ENCODE data around the gene KCTD16.

The KCTD16 gene

DNA sequence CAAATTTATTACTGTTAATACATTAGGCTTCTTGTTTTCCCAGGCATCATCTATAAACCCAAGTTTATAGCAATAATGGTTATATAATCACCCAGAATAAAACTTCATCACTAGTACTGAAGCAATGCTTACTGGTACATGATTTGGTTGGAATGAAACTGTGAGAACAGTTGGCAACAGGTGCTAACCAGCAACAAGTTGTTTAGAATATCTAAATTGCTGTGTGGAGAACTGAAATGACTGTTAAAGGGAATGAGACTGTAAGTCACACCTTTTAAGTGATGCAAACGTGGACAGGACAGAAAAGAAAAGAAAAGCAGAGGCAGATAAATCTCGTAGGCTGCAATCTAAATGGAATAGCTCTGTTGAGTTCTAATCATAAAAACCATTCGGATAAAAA, 2.7 kb upstream of the KCTD16 start:
- no peak for DNase-seq

DNA sequence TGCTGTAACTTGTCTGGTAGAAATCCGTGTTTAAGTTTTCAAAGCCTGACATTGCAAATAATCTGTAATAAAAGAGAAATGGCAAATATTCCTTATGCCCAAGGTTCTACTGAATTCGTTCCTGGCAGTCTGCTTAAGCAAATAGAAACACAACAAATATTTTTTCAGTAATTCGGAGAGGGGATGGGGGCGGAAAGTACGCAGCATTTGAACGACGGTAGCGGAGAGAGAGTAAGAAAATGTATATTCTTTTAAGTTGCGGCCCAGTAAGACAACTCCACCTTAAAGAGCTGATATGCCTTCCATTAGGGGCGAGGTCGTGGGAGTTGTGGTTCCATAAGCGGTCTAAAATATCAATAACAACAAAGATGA, 783 bp upstream of the KCTD16 start:
- no peak for DNase-seq

DNA sequence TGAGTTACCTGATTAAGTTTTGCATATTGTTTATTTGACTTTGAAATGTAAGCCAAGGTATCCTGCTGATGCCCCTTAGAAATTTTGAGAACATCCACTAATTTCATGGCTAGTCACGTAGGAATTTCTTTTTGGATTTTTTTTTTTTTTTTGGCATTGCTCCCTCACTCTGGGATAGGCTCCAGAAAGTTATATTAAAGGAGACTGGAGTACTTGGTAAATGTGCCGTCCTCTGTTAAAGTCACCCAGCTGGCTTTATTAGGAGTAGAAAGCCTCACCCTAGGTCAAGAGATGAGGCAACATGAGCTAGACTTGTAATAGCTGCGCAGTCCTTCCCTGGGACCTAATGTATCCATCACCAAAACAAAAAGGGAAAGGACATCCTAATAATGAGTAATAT, 3.1 kb downstream of the KCTD16 start:
- no peak for DNase-seq

DNA sequence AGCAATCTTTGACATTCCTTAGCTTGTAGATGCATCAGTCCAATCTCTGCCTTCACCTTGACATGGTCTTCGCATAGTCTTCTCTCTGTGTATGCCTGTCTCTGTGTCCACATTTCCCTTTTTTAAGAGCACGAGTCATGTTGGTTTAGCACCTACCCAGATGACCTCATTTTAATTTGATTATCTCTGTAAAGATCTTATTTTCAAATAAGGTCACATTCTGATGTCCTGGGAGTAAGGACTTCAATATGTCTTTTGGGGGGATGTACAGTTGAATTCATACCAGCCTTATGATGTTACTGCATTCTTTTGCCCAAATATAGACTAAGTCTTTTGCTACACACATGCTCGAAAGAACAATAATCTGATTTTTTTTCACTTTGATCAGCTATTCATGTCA, 6.9 kb downstream of the KCTD16 start:
- no peak for DNase-seq

DNA sequence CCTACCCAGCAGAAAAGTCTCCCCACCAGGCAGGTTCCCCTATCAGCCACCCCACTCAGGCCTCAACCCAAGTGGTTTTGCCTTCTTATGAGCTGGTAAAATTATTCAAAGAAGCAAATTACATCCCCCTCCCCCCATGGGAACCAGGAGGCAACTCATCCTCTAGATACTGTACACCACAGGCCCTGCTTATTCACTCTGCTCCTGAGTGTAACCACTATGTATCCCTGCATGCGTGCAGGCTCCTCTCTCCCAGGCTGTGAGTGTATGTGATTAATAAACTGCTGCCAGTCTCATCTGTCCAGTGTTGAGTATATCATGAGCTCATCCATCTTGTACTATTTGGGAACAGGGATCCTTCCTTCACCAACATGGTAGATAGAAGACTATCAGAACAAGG, 8.6 kb downstream of the KCTD16 start:
- no peak for DNase-seq

DNA sequence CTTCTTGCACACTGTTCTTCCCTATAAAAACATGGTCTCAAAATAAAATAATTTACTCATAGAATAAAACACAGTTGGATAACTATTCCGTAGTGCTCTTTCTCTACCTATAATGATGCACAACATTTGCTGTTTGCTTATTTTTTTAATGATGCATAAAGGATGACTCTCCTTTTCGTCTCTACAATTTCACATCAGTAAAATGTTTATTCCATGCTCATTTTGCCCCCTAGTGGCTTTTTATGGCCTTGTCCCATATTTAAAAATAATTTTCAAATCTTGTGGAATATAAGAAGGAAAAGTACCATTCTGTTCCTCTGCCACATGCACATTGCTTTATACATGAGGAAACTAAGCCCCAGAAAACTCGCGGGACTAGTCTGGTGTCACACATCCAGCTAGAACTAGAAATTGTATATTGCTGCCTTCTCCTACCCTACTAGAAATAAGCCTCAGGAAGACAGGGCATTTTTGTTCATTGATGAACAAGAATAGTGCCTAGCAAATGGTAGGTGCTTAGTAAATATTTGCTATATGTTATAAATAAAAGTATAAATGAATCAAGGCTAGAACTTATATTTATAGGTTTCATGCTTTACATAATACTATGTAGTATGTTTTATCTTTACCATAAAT, 12.7 kb downstream of the KCTD16 start:
- no peak for DNase-seq

DNA sequence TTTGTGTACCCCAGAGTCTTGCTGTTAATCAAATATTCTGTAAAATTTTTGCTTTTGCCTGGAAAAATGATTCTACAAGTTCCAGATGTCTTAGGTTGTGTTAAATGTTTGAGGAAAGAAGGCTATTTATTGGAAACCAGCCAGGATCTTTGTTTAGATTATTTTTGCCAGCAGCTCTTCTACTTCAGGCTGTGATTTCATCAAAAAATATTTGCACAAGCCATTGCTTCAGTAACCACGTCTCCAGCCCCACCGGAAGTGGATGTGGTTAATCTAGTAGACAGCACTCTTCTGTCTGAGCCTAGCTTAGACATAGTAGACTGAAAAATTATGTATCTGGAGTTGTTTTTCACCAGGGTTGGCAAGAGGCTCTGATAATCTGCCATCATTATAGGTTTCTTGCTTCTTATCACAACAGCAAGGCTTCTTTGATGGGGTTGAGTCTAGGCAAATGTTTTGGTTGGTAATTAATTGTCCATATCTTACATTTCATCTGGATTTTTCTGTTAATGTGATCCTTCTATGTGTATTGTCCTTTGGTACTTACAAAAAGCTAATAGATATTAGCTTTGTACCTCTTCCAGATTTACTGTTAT, 17.1 kb downstream of the KCTD16 start:
- DNase-seq, result no peak

DNA sequence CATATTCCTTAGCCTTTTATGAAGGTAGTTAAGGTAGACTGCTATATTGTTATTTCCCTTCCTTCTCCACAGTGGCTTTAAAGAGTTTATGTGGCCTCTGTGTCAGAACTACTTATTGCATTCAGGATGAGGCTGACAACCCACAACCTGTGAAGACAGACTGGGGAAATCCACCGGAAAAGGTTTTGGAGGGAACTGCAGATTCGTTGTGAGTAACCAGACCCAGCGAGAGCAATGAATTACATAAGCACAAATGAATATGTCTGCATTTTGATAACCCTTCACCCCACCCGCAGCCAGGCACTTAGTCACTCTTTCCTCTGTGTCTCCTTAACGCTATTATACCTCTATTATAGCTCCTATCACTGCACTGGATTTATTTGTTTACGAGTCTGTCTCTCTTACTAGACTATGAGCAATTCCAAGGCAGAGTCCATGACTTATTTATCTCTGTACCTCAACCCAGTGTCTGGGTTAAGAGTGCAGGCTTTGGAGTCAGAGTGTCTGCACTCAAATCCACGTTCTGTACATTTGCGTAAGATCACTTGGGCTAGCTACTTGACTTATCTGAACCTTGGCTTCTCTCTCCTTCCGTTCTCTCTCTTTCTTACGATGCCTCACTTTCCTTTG, 19.2 kb downstream of the KCTD16 start:
- no peak for DNase-seq

DNA sequence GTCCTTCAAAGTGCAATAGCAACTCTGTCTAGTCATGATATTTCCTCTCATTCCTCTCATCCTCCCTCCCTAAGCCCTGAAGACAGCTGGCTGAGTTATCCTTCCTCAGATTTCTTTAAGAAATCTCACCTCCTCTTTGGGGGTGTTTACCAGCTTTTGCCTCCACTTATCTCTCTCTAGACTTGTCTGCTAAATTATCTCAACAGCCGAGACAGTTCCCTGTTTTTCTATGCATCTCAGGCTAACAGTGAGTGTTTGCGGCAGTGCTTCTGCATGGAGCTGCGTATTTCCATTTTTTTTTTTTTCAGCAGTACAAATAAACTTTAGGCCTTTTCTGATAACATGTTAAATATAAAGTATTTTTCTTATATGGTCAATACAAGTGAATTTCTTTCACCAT, 20.9 kb downstream of the KCTD16 start:
- no peak for DNase-seq

DNA sequence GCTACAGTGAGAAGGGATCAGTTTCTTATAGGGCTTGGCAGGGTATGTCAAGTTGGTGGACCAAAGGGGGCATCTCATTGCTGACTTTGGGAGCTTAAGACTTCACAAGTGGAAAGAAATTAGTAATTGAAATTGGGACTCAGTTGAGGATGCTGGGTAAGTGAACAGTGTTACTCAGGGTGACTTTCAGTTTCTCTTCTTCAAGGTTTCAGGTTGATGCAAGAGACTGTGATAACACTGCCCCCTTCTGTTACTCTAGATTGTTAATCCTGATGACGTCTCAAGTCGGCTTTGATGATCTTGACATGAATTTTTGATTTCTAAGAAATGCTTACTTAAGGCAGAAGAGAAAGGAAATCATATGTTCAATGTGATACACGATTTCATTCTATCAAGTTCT, 21.3 kb downstream of the KCTD16 start:
- no peak for DNase-seq

DNA sequence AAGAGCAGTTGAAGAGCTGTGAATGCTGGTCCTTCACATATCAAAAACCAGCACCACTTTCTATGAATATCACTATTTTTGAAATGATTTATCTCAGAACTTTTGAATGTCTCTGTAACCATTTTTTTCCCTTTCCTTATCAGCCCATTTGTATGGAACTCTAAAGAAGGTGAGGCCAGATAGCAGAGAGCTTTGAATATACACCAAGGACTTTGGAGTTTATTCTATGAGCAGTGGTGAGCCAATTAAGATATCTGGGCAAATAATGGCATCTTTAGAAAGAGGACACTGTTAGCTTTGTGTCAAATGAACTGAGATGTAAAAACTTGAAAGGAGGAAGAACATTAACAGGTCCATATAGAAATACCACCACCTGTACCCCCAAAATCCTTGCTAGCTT, 22.0 kb downstream of the KCTD16 start:
- DNase-seq, result no peak

DNA sequence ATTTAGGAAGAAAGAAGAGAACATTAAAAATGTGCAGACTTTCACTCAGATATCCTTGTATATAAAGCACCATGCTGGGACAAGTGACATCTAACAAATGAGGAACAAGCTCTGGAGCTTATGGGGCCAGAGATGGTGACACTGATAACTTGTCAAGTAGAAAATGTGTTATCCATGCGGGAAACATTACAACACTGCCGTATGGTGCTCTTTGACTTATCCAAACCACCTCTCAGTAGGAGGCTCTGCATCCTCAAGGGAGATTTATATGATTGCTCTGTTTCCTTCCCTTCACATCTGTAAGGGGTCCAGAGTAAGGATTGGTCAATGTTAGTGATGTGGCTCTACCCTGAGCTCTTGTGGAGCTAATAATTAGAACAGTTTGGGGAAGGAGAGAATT, 23.5 kb downstream of the KCTD16 start:
- no peak for DNase-seq

DNA sequence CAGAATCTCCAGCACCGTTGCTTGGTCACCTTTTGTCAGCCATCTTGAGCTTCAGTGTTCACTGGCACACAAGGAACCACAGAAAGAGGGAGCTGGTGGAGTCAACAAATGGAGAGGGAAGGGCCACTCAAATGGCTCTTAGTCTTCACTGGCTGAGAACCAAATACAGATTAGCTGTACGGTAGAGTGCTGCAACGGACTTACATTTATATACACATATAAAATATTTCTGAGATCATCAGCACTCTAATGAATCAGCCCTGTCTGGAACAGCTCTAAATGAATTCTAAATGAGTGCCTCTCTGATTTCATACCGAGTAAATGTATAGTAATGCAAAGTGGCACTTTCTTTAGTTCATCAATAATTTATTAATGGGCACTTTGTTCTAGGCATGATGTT, 24.8 kb downstream of the KCTD16 start:
- no peak for DNase-seq

DNA sequence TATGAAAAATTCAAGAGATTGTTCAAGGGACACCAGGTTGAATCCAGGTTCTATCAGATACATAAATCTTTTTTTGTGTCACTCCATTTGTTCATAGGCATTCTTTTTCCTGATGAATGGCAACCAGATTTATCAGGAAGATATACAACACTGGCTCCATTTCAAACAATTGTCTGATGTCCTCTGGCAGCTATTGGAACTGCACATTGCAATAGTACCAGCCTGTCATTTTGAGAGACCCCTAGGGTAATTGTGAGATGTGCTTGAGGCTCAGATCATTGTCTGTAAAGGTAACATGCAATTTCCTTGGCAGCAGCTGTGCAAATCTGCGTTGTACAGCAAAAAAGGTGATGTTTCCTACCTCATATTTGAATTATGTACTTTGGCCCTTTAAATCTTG, 25.9 kb downstream of the KCTD16 start:
- DNase-seq, result no peak

DNA sequence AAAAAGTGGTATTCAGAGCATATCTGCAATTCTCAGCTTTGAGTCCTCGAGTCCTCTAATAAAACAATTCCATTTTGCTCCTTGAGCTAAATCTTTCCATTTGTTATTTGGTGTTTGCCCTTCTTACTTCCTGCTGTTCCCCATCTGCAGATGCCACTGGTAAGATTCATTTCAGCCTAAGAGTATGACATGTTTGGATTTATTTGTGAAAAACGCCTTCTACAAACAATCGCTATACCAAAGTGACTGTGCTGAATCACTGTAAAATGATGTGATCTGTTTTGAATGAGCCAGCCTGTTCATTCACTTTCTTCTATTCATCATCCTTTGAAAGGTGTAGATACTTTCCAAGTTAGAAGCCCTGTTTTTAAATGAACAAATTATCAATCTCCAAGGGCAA, 27.7 kb downstream of the KCTD16 start:
- no peak for DNase-seq

DNA sequence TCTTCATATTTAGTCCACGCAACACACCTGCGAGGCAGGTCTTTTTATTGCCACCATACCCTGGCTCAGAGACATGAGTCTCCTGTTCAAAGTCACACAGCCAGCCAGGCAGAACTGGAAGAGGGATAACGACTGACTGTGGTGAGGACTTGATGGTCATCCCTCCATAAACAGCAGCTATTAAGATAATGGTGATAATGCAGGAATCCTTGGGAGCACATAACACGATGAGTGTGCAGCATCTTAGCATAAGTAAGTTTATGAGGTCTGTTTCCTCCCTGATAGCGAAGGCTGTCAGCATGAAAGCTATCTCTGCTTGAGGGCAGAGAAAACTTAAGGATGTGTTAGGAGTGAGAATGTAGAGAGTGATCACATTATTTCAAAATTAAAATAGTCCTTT, 30.9 kb downstream of the KCTD16 start:
- no peak for DNase-seq

DNA sequence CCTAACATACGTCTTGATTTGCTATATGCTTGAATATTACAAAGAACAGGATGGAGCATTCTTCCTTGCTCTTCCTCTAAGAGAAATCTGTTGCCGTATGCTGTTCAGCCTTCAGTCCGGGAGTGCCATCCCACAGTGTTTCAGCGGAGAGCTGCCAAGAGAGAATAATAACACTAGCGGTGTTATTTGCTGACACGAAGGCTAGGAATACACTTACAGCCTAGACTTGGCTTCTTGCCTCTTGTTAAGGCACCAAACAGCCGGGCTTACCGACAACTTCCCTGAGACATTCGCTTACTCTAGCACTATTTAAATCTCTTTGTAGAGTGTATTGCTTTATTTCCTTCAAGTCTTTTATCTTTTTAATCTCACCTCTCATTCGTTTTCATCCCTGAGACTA, 31.4 kb downstream of the KCTD16 start:
- no peak for DNase-seq

DNA sequence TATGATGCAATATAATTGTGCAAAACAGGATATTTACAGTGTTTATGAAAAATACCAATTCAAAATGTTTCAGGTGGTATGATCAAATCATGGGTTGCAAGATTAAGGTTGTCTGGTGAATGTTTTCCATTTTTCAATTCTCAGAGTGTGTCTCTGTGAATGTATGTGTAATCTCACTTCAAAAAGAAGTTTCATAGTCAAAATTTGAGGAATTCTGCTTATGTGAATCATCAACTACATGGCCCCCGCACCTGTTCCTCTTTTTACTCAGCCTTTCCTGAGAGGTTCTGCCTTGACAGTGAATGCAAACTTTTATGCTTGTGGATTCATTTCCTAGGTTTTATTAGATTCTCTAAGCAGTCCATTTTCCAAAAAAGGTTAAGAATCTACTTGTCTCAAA, 32.1 kb downstream of the KCTD16 start:
- no peak for DNase-seq

DNA sequence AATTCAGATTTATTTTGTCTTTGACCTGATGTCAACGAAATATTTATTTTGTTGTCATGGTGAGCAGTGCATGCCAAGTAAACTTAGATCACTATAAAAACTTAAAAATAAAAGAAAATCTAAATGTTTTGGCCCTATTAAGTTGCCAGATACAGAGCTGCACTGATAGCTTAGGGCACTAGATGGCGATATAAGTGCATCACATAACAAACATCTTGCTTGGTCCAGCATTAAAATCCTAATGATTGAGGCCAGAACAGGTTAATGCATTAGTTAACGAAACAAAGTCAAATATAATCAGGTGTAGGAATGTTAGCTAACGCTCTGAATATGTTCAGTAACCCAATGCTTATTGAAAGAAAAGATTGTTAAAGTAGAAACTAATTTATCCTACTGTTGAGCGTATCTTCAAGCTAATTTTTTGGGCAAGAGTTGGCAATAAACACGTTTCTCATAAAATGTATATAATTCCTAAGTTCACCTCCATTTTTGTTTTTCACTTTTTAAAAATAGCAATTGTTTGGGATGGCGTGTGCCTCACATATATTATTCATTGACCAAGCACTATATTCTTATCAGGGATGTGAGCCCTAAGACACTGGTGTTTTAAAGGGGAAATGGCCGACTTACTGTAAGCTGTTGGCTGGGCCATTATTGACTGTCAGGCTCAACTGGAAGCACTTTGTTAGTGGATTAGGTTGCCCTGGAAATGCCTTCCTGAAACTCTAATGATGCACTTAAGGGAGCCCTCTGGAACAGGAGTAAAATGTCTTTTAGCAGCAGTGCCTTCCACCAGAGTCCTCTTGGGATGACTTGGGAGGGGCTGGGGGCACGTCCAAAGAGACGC, 33.3 kb downstream of the KCTD16 start:
- peak; percentile 40 for DNase-seq

DNA sequence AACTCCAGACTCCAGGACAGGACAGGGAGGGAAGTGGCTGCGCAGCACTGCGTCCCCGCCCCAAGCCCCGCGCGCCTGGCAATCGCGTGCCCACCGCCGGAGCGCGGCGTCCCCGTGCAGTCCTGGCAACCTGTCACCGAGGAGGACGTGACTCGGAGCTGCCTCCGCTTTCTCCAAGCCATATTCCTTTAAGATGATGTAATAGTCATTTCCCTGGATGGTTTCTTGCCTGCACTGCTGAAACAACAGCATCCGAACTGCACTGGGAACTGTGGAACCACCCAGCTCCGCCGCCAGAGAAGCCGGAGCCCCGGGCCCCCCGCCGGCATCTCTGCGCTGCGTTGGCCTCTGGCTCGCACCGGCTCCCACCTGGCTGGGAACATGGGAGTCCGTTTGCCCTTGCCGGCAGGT, 34.5 kb downstream of the KCTD16 start:
- no peak for DNase-seq

DNA sequence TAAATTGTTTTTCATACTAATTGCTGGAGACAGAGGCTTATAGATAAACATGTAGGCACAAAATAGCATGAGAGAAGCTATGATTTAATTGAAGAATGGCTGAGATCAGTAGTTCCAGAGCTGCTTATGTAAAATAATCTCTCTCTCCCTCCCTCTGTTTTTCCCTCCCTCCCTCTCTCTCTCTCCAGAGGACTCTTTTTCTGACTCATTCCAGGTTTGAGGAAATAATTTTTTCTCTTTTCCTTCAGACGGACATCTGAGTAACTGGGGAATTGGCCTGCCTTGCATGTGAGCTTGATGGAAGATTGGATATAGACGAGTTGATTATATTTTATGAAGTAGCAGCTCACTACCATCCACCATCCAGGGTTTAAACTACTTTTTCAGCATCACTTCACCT, 35.5 kb downstream of the KCTD16 start:
- DNase-seq, result no peak

DNA sequence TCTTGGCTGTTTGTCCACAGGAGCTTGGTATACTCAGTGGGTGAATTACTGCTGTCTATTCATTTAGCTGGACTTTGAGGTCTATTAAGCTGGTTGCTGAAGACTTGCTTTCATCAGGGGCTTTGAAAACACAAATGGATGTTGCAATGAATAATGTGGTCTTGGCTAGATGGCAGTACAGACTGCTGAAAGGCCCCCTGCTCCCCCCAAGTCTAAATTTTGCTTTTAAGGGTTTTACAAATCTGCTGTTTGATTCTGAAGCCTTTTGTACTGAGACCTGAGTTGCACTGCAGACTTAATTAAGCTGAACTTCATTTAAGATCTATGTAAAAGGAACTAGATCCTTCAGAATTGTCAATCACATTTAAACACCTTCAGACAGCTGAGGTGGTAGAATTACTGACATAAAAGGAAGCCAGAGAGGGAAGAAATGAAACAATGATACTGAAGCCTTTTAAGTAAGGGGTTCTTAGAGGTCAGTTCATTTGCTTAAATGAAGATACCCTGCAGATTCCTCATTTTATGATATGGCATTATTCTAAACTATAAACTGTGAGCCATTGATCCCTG, 37.3 kb downstream of the KCTD16 start:
- no peak for DNase-seq

DNA sequence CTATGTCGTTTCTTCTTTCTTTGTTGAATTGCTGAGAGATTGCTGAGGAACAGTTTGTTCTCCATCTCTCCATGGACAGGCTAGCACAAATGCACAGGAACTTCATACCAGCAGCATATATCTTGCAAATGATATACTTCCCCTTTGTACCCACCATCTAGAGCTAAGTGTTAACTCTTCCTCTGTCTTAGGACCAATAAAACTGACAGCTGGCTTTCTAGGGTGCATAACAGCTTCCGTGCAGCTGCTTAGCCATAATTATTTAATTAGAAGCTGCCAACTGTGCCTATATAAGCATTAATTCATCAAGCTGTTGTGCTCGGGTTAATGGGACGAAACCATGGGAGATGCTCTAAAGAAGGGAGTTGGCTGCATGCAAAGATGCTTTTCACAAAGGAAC, 38.7 kb downstream of the KCTD16 start:
- DNase-seq, result peak; percentile 91

DNA sequence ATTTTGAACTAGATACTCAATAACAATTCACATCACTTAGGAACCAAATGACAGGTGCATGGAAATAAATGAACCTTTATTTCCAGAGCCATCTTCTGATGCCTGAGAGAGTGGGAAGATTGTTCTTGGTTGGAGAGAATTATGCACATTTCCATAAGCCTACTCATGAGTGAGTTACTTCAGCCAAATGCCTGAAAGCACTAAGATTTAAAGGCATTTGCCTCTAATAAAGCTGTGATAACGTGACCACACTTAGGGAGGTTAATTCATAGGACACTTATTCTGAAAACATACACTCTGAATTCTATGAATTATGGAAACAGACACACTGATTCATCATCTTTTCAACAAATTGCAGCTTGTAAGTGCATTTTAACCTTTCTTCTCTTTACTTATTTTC, 40.0 kb downstream of the KCTD16 start:
- DNase-seq, result no peak

All from NCI-H524 treated with DMSO at 0.1 percent for 48 hours (cell line).